K562 (cell line): ENCODE measurements around the gene CLIP1. TPM values are rescaled to one million over a fixed set of nuclear protein-coding genes. Genes with fewer than 3 reads are reported as not detected.

Source experiments
- AFF1 ChIP-seq, 2 experiments: fragments of 450-650 bp; IDR thresholded peaks; 2 replicates each; pipeline ENCODE4 v1.6.1; 2018; ENCODE audit warnings: mild to moderate bottlenecking in 2 of 2, low read depth in 1 of 2; ENCODE audit not compliant: partially characterized antibody in 2 of 2
- DPF2 ChIP-seq: fragments of 450-650 bp; IDR thresholded peaks from 2 replicates; pipeline ENCODE4 v1.6.1; 2016
- HMGN3 ChIP-seq: IDR thresholded peaks from 2 replicates; pipeline ENCODE4 v1.6.1; 2011; ENCODE audit warnings: borderline replicate concordance, low read depth, mild to moderate bottlenecking, mixed read lengths, low read length; ENCODE audit not compliant: insufficient read length; ENCODE audit errors: extremely low read depth
- MCM2 ChIP-seq: fragments of 450-650 bp; IDR thresholded peaks from 2 replicates; pipeline ENCODE4 v1.6.1; 2017; ENCODE audit warnings: low read depth, mild to moderate bottlenecking
- NR4A1 ChIP-seq, 2 experiments: fragments of 250-450 bp in 1 of 2; fragments of 450-650 bp in 1 of 2; sonication (Bioruptor Pico) in 1 of 2; IDR thresholded peaks; 2 replicates each; pipeline versions ENCODE4 v1.4.0 to v1.6.1; 2016 to 2020; ENCODE audit warnings: mild to moderate bottlenecking in 2 of 2, missing compliant biosample characterization in 1 of 2, missing genetic modification characterization in 1 of 2, moderate library complexity in 1 of 2
- PCBP1 ChIP-seq: fragments of 200-400 bp; formaldehyde crosslinking; IDR thresholded peaks from 2 replicates; pipeline ENCODE4 v1.6.1; 2018; ENCODE audit warnings: mild to moderate bottlenecking, low read depth, low read length; ENCODE audit not compliant: poor library complexity, severe bottlenecking
- SMAD1 ChIP-seq: fragments of 150-350 bp; IDR thresholded peaks from 2 replicates; pipeline ENCODE4 v1.6.1; 2014; ENCODE audit warnings: low read length, low read depth; ENCODE audit not compliant: partially characterized antibody
- SMARCC2 ChIP-seq: fragments of 450-650 bp; IDR thresholded peaks from 2 replicates; pipeline ENCODE4 v1.6.1; 2017; ENCODE audit warnings: antibody characterized with exemption, moderate library complexity, mild to moderate bottlenecking, low read depth
- TAF15 ChIP-seq: fragments of 200-400 bp; formaldehyde crosslinking; IDR thresholded peaks from 2 replicates; pipeline ENCODE4 v1.6.1; 2017; ENCODE audit warnings: mild to moderate bottlenecking, low read depth, low read length, moderate library complexity
- TEAD1 ChIP-seq, 2 experiments: fragments of 450-650 bp in 1 of 2; sonication (generic) in 1 of 2; formaldehyde crosslinking; IDR thresholded peaks; 2 replicates each; pipeline versions ENCODE4 v1.4.0 to v1.8.0; 2020 to 2022; ENCODE audit warnings: mild to moderate bottlenecking in 2 of 2, missing genetic modification reagents in 1 of 2
- ZNF212 ChIP-seq: fragments of 450-650 bp; formaldehyde crosslinking; IDR thresholded peaks from 2 replicates; pipeline ENCODE4 v1.4.0; 2020; ENCODE audit warnings: mild to moderate bottlenecking
- ZNF24 ChIP-seq: fragments of 450-650 bp; IDR thresholded peaks from 2 replicates; pipeline ENCODE4 v1.6.1; 2016
- ZNF589 ChIP-seq: fragments of 200-800 bp; sonication (Bioruptor generic); IDR thresholded peaks from 2 replicates; pipeline ENCODE4 v1.6.1; 2016; ENCODE audit warnings: low read depth, missing genetic modification characterization, missing compliant biosample characterization
- polyA plus RNA-seq, 8 experiments: library from polyadenylated mRNA; depleted of rRNA in 4 of 8; stranded (reverse) in 5 of 8; unstranded in 3 of 8; fragments of >200 nt; fragmentation: Nextera tagmentation in 2 of 8; fragmentation: Illumina TruSeq in 1 of 8; extraction: Ambion mirVana in 2 of 8; extraction: Trizol in 1 of 8; gene quantifications; 2 replicates each; pipeline versions ENCODE4 v1.2.1 to v1.2.3, GENCODE V29; 2011 to 2014; ENCODE audit warnings: inconsistent platforms in 1 of 8, missing spikeins in 1 of 8
- total RNA-seq, 7 experiments: library from RNA; depleted of rRNA in 6 of 7; stranded (reverse); fragments of >200 nt in 6 of 7; fragmentation: Illumina TruSeq in 2 of 7; extraction: Trizol in 2 of 7; gene quantifications; 2 replicates each; pipeline versions ENCODE4 v1.2.1 to v1.2.3, GENCODE V29; 2011 to 2021; ENCODE audit warnings: low replicate concordance in 1 of 7
- TF ChIP-seq, protein P1 (sequence below): fragments of 250-450 bp; sonication (Bioruptor Pico); IDR thresholded peaks from 2 replicates; pipeline ENCODE4 v1.4.0; 2020; ENCODE audit warnings: mild to moderate bottlenecking, moderate library complexity
- TF ChIP-seq, protein P2 (sequence below): sonication (generic); formaldehyde crosslinking; IDR thresholded peaks from 2 replicates; pipeline ENCODE4 v1.8.1; 2023; ENCODE audit warnings: mild to moderate bottlenecking, missing genetic modification reagents
- TF ChIP-seq, protein P3 (sequence below), 2 experiments: IDR thresholded peaks; 2 replicates each; pipeline ENCODE4 v1.6.1; 2012; ENCODE audit warnings: improper control_type of control experiment in 2 of 2, low read depth in 2 of 2, low read length in 2 of 2, borderline replicate concordance in 1 of 2

CLIP1 gene
- total and polyA plus RNA-seq, 9 of the 15 experiments (the other 6 are each of a cell fraction or from before 2014, with no cell fraction given): 5.8 to 33.9 (median 27.6) TPM

DNA sequence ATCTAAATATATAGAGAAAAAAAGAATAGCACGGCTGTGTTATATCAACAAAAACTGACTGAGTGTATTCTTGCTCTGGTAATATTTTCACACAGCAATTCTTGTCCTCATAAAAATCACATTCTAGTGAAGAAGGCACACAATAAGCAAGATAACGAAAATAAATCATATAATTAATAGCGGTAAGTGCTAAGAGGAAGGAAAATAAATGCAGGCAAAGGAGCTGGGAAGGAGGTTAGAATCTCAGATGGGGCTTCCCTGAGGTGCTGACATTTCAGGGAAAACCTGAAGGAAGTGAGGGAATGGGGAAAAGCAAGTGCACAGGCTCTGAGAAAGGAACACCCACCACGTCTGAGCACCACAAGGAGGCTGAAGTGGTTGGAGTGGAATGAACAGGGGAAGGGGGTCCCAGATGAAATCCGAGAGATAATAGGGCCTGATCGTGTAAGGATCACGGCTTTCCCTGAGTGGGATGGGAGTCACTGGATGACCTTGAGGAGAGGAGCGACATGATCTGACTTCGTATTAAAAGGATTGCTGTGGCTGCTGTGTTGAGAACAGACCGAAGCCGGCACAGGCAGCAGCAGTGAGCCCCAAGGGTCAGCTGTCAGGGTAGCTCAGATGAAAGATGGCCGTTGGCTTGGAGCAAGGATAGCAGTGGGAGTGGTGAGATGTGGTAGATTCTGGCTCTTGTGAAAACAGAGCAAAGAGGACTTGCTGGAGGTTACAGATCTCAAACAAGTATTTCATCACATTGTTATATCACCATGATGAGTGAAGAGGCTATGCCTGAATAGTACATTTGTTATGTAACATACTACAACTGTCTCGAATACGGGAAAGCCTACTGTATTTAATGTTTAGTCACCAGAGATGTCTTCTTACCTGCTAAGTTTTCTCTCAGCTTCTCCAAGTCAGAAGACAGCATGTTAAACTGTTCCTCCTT, 89.1 kb downstream of the CLIP1 start (continued):
- TF ChIP-seq, protein P1, sequence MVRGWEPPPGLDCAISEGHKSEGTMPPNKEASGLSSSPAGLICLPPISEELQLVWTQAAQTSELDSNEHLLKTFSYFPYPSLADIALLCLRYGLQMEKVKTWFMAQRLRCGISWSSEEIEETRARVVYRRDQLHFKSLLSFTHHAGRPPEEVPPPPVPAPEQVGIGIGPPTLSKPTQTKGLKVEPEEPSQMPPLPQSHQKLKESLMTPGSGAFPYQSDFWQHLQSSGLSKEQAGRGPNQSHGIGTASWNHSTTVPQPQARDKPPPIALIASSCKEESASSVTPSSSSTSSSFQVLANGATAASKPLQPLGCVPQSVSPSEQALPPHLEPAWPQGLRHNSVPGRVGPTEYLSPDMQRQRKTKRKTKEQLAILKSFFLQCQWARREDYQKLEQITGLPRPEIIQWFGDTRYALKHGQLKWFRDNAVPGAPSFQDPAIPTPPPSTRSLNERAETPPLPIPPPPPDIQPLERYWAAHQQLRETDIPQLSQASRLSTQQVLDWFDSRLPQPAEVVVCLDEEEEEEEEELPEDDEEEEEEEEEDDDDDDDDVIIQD: no peak
- 0 out of 2 replicates have a peak, but pooled peaks have one; percentile 9 for TF ChIP-seq NR4A1 (CRISPR knock-in tag; IDR thresholded peaks at IDR 0.05)
- TF ChIP-seq NR4A1 (tag; IDR thresholded peaks at IDR 0.05): peak; percentile 90
- TF ChIP-seq TEAD1 (CRISPR knock-in tag; IDR thresholded peaks at IDR 0.05): peak in 1 of 2 experiments; percentile 49; a peak in 1 of 4 replicates
- TF ChIP-seq, protein P2, sequence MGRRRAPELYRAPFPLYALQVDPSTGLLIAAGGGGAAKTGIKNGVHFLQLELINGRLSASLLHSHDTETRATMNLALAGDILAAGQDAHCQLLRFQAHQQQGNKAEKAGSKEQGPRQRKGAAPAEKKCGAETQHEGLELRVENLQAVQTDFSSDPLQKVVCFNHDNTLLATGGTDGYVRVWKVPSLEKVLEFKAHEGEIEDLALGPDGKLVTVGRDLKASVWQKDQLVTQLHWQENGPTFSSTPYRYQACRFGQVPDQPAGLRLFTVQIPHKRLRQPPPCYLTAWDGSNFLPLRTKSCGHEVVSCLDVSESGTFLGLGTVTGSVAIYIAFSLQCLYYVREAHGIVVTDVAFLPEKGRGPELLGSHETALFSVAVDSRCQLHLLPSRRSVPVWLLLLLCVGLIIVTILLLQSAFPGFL (CRISPR knock-in tag): no peak
- no peak for TF ChIP-seq PCBP1
- no peak for TF ChIP-seq MCM2
- no peak for TF ChIP-seq ZNF24
- TF ChIP-seq SMARCC2: no peak; the same call in 1 of the 2 replicates
- TF ChIP-seq TAF15: no peak
- peak; percentile 89 for TF ChIP-seq SMAD1
- no peak for TF ChIP-seq HMGN3
- peak; percentile 57 for TF ChIP-seq DPF2
- peak in 1 of 2 experiments; percentile 10 for TF ChIP-seq AFF1 (IDR thresholded peaks at IDR 0.05; ENCODE audit: low read depth in 1 of 2, partially characterized antibody in 2 of 2)
- TF ChIP-seq, protein P3, sequence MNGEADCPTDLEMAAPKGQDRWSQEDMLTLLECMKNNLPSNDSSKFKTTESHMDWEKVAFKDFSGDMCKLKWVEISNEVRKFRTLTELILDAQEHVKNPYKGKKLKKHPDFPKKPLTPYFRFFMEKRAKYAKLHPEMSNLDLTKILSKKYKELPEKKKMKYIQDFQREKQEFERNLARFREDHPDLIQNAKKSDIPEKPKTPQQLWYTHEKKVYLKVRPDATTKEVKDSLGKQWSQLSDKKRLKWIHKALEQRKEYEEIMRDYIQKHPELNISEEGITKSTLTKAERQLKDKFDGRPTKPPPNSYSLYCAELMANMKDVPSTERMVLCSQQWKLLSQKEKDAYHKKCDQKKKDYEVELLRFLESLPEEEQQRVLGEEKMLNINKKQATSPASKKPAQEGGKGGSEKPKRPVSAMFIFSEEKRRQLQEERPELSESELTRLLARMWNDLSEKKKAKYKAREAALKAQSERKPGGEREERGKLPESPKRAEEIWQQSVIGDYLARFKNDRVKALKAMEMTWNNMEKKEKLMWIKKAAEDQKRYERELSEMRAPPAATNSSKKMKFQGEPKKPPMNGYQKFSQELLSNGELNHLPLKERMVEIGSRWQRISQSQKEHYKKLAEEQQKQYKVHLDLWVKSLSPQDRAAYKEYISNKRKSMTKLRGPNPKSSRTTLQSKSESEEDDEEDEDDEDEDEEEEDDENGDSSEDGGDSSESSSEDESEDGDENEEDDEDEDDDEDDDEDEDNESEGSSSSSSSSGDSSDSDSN (IDR thresholded peaks at IDR 0.05; ENCODE audit: borderline replicate concordance in 1 of 2, low read depth in 2 of 2, low read length in 2 of 2): no peak
- no peak for TF ChIP-seq ZNF212 (CRISPR knock-in tag)
- TF ChIP-seq ZNF589 (CRISPR knock-in tag): peak; percentile 97
